VCaP (cell line): Measurements from ENCODE around the gene COL8A2.
A peak's percentile ranks its signal among the peaks of the same experiment; 100 is the strongest.

Experiments used
- H3K27ac ChIP-seq: fragments of 450-650 bp; 2 replicates; pipeline ENCODE4 v1.5.1; 2017
- CTCF ChIP-seq: fragments of 450-650 bp; conservative IDR thresholded peaks from 2 replicates; pipeline ENCODE4 v1.5.1; 2017; ENCODE audit warnings: mild to moderate bottlenecking, moderate library complexity

COL8A2 gene

DNA sequence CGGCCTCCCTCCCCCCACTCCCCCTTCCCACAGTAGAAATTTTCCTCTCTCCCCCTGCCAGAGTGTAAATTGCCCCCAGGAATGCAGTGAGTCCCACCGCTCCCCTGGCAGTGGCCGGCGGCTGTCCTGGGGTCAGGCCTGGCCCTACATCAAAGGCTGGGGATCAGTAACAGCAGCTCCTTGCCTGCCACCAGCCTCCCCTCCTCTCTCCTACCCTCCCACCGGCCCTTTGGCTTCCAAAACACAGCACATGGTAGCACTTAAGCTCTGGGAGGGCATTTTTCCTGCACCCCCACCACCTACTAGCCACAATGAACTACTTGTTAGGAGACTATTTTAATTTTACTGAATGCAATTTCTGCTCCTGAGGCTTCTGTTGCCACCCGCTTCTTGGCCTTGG, 9.0 kb upstream of the COL8A2 start:
- TF ChIP-seq CTCF = no peak
- H3K27ac ChIP-seq = peak overlapping the region; percentile 8; the same call in 1 of the 2 replicates

DNA sequence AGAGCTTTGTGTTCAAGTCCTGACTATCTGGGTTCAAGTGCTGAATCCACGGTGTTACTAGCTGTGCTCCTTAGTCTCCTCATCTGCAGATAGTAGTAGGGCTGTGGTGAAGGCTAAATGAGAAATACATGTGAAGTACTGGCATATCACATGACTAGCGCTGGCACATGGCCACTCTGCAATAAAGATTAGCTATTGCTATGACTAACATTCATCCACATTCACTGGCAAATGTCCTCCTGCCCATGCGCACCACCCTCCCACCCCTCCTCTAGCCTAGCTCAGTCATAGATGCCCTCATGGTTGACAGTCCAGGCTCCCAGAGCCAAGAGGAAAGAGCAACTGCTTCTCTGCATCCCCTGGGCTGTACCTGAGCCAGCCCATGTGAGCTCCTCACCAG, 8.5 kb upstream of the COL8A2 start:
- peak overlapping the region; percentile 8; the same call in 1 of the 2 replicates for H3K27ac ChIP-seq
- no peak for TF ChIP-seq CTCF

GRCh38 chr1:36132029-36132428, 7.0 kb upstream of the COL8A2 start:
- no peak overlapping the region for H3K27ac ChIP-seq
- no peak for TF ChIP-seq CTCF

DNA sequence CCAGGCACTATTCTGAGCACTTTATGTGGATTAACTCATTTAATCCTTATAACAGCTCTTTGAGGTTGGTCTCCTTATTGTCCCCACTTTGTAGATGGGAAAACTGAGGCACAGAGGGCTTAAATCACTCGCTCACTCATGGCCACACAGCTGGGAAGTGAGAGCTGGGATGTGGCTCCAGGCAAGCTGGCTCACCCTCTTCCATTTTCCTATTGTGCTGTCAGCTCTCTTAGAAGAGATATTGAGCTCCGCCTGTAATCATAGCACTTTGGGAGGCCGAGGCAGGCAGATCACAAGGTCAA, 3.8 kb upstream of the COL8A2 start:
- TF ChIP-seq CTCF = no peak
- H3K27ac ChIP-seq = no peak overlapping the region

DNA sequence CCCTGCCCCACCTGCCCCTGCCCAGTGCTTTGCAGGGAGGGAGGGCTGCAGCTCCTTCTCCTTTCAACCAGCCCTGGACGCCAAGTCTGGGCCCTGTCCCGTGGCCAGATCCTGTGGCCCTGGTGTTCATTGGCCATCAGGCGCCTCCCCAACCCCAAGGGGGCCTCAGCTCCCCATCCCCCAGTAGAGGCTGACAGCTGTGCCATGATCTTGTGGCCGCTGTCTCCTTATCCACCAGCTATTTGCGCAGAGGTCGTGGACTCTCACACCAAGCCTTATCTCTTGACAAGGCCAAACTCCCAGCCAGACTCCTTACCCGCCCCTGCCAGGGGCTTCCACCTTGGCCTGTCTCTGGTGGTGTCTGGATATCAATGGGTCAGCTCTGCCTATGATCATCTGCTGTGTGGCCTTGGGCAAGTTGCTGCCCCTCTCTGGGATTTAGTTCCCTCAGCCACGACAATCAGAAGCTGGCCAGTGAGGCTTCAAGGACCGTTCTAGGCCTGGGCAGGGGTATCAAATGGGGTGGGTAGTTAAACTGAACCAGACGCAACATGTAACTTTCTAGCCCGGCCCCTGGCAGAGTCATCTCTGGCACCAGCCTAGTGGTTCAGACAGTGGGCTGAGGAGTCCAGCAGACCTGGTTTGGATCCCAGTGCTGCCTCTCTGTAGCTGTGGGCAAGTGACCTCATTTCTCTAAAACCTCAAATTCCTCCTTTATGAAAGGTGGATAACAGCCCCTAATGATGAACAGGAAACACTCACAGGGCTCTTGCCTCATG, 3.3 kb upstream of the COL8A2 start:
- no peak overlapping the region for H3K27ac ChIP-seq
- TF ChIP-seq CTCF = no peak

- no peak for TF ChIP-seq CTCF
- H3K27ac ChIP-seq = no peak overlapping the region
Measured at GRCh38 chr1:36126797-36127500, 1.9 kb upstream of the COL8A2 start.

GRCh38 chr1:36126005-36126716, 1.1 kb upstream of the COL8A2 start:
- no peak for TF ChIP-seq CTCF
- no peak overlapping the region for H3K27ac ChIP-seq
